NCI-H524 treated with DMSO at 0.1 percent for 48 hours (cell line): ENCODE results near the gene PRRX2.

Experiments
- DNase-seq: peaks from one replicate; lab custom pipeline; 2025; lab: John Stamatoyannopoulos, UW

PRRX2 gene

GRCh38 chr9:129709438-129710168 lies 44.2 kb downstream of the PRRX2 start:
- DNase-seq = no peak

GRCh38 chr9:129710169-129710453 lies 44.7 kb downstream of the PRRX2 start:
- DNase-seq = no peak

GRCh38 chr9:129712634-129713401 lies 47.4 kb downstream of the PRRX2 start:
- no peak for DNase-seq

- no peak for DNase-seq
Observed at GRCh38 chr9:129713402-129713679, 47.9 kb downstream of the PRRX2 start.

GRCh38 chr9:129714511-129715061 lies 49.1 kb downstream of the PRRX2 start:
- no peak for DNase-seq

- no peak for DNase-seq
Observed at GRCh38 chr9:129716091-129716490, 50.6 kb downstream of the PRRX2 start.

GRCh38 chr9:129717991-129718390 lies 52.5 kb downstream of the PRRX2 start:
- DNase-seq = no peak

- no peak for DNase-seq
Observed at GRCh38 chr9:129718647-129719046, 53.2 kb downstream of the PRRX2 start.

GRCh38 chr9:129719135-129719534 lies 53.7 kb downstream of the PRRX2 start:
- DNase-seq = no peak

GRCh38 chr9:129720181-129720864 lies 54.9 kb downstream of the PRRX2 start:
- no peak for DNase-seq

- DNase-seq = no peak
Observed at GRCh38 chr9:129720865-129721545, 55.6 kb downstream of the PRRX2 start.

- DNase-seq = no peak
Observed at GRCh38 chr9:129722913-129723312, 57.5 kb downstream of the PRRX2 start.

GRCh38 chr9:129724456-129725190 lies 59.2 kb downstream of the PRRX2 start:
- no peak for DNase-seq

GRCh38 chr9:129725795-129726251 lies 60.4 kb downstream of the PRRX2 start:
- no peak for DNase-seq

- DNase-seq = peak; percentile 47
Observed at GRCh38 chr9:129726322-129727160, 61.1 kb downstream of the PRRX2 start.

- no peak for DNase-seq
Observed at GRCh38 chr9:129728744-129729143, 63.3 kb downstream of the PRRX2 start.

GRCh38 chr9:129731477-129732085 lies 66.1 kb downstream of the PRRX2 start:
- DNase-seq = no peak

- DNase-seq = no peak
Observed at GRCh38 chr9:129732100-129732499, 66.7 kb downstream of the PRRX2 start.

GRCh38 chr9:129732946-129733631 lies 67.6 kb downstream of the PRRX2 start:
- DNase-seq = no peak

GRCh38 chr9:129733632-129733953 lies 68.1 kb downstream of the PRRX2 start:
- DNase-seq = no peak
